ENCODE measurements around the gene SLC9A2. TPM values are rescaled to one million over a fixed set of nuclear protein-coding genes. Genes with fewer than 3 reads are reported as not detected.

The SLC9A2 gene
- total and polyA plus RNA-seq, 11 donors, result 0.03 to 0.46 (median 0.13) TPM; not detected in 2

GRCh38 chr2:102634831-102635241, 15.5 kb downstream of the SLC9A2 start:
- TF ChIP-seq CTCF (IDR thresholded peaks at IDR 0.05), result no peak
- no peak for TF ChIP-seq POLR2A (IDR thresholded peaks at IDR 0.05)
- ATAC-seq (no peak), DNase-seq (no peak)
- no peaks in the 10 kb centered on the region for H3K4me1 ChIP-seq
- H3K9me3 ChIP-seq, result no peaks in the 10 kb centered on the region
- intact Hi-C loops (cut with DNase I), result no loop called here
- no peaks in the 10 kb centered on the region for H3K36me3 ChIP-seq
- 77 to 85% (median 80%) methylated on average over 6 of the region's 6 CpGs for WGBS, 4 donors
- H3K4me3 ChIP-seq, result no peak overlapping the region
- no peak overlapping the region for H3K27ac ChIP-seq
- H3K27me3 ChIP-seq, result no peaks in the 10 kb centered on the region

GRCh38 chr2:102635317-102635716, 16.0 kb downstream of the SLC9A2 start:
- Histone ChIP-seq H3K9me3 (no peaks in the 10 kb centered on the region), H3K36me3 (no peaks in the 10 kb centered on the region), H3K4me3 (no peak overlapping the region), H3K27me3 (peaks cover 0 to 2% (median 0%) of the 10 kb centered on the region in 9 donors), H3K27ac (no peak overlapping the region), H3K4me1 (no peaks in the 10 kb centered on the region)
- TF ChIP-seq CTCF (IDR thresholded peaks at IDR 0.05), result no peak
- TF ChIP-seq POLR2A (IDR thresholded peaks at IDR 0.05), result no peak
- ATAC-seq, result no peak
- intact Hi-C loops (cut with DNase I), result no loop called here
- DNase-seq, result no peak
- WGBS, 4 donors, result 85 to 90% (median 88%) methylated on average over 7 of the region's 7 CpGs

GRCh38 chr2:102636283-102636907, 17.0 kb downstream of the SLC9A2 start:
- H3K27me3 ChIP-seq, result peaks cover 0 to 8% (median 0%) of the 10 kb centered on the region in 9 donors
- no peaks in the 10 kb centered on the region for H3K9me3 ChIP-seq
- no peak overlapping the region for H3K27ac ChIP-seq
- DNase-seq, result no peak
- TF ChIP-seq CTCF (IDR thresholded peaks at IDR 0.05) (no peak), POLR2A (IDR thresholded peaks at IDR 0.05) (no peak)
- no peak overlapping the region for H3K4me3 ChIP-seq
- intact Hi-C loops (cut with DNase I), result no loop called here
- no peaks in the 10 kb centered on the region for H3K36me3 ChIP-seq
- 65 to 68% (median 66%) methylated on average over 5 of the region's 5 CpGs for WGBS, 4 donors
- peak in 3 of 4 donors; percentile 66 to 80 (median 76) for ATAC-seq
- no peaks in the 10 kb centered on the region for H3K4me1 ChIP-seq

GRCh38 chr2:102637358-102637757, 18.0 kb downstream of the SLC9A2 start:
- Histone ChIP-seq H3K36me3 (no peaks in the 10 kb centered on the region), H3K4me3 (no peak overlapping the region), H3K27ac (no peak overlapping the region), H3K9me3 (no peaks in the 10 kb centered on the region), H3K4me1 (no peaks in the 10 kb centered on the region), H3K27me3 (peaks cover 0 to 8% (median 0%) of the 10 kb centered on the region in 9 donors)
- no peak for TF ChIP-seq CTCF (IDR thresholded peaks at IDR 0.05)
- no peak for TF ChIP-seq POLR2A (IDR thresholded peaks at IDR 0.05)
- no peak for DNase-seq
- intact Hi-C loops (cut with DNase I), result no loop called here
- WGBS, 4 donors, result 65 to 77% (median 72%) methylated on average over 4 of the region's 4 CpGs
- ATAC-seq, result no peak
